GM06990 (cell line): ENCODE data around the gene COQ8A.

Experiments used
- DNase-seq: peaks from one replicate; pipeline ENCODE4 v3.0.0-alpha.2; 2011; ENCODE audit not compliant: insufficient read length; ENCODE audit errors: extremely low read depth
- H3K27me3 ChIP-seq: replicated peaks from 2 replicates; pipeline ENCODE4 v1.6.0; 2011; ENCODE audit warnings: low read length; ENCODE audit not compliant: control insufficient read depth, insufficient read depth
- H3K36me3 ChIP-seq: 2 replicates; pipeline ENCODE4 v1.5.1; 2011; ENCODE audit warnings: low read length; ENCODE audit not compliant: control insufficient read depth, insufficient read depth
- H3K4me3 ChIP-seq: replicated peaks from 2 replicates; pipeline ENCODE4 v1.5.1; 2011; ENCODE audit warnings: low read depth, mild to moderate bottlenecking, control low read depth, low read length
- TF ChIP-seq, protein P1 (sequence below): IDR thresholded peaks from 2 replicates; pipeline ENCODE4 v1.5.1; 2011; ENCODE audit warnings: low read length, control low read depth, mild to moderate bottlenecking, inconsistent platforms; ENCODE audit not compliant: insufficient read depth, poor library complexity, severe bottlenecking

The COQ8A gene

DNA sequence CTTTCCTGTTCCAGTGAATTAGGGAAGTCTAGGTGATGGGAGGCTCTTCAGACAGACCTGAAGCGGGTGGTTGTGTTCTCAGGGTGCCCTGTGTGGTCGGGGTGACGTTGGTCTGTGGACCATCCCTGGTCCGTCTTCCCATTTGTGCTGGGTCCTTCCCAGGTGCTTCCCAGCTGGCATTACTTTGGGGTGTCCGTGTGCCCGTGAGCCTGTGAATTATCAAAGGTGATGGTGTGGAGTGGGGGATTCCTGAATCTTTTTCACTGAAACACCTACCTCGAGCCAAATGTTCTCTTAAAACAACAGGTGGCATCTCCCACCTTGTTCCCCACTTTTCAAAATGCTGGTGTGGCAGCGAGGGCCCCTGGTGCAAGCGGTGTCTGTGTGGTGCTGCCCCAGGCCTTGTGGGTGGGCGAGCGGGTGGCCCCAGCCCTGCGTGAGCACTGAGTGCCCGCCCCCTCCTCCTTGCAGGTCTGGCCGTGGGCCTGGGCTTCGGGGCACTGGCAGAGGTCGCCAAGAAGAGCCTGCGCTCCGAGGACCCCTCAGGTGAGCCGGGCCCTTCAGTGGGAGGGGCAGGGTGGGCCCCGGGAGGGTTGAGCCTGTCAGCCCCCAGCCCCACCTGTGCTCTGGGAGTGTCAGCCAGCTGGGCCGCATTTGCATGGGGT is 37.0 kb downstream of the COQ8A start:
- TF ChIP-seq, protein P1, sequence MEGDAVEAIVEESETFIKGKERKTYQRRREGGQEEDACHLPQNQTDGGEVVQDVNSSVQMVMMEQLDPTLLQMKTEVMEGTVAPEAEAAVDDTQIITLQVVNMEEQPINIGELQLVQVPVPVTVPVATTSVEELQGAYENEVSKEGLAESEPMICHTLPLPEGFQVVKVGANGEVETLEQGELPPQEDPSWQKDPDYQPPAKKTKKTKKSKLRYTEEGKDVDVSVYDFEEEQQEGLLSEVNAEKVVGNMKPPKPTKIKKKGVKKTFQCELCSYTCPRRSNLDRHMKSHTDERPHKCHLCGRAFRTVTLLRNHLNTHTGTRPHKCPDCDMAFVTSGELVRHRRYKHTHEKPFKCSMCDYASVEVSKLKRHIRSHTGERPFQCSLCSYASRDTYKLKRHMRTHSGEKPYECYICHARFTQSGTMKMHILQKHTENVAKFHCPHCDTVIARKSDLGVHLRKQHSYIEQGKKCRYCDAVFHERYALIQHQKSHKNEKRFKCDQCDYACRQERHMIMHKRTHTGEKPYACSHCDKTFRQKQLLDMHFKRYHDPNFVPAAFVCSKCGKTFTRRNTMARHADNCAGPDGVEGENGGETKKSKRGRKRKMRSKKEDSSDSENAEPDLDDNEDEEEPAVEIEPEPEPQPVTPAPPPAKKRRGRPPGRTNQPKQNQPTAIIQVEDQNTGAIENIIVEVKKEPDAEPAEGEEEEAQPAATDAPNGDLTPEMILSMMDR = no peak
- Histone ChIP-seq H3K27me3 (no peaks in the 10 kb centered on the region), H3K4me3 (no peak overlapping the region), H3K36me3 (no peaks in the 10 kb centered on the region; the same call in 1 of the 2 replicates)
- no peak for DNase-seq

DNA sequence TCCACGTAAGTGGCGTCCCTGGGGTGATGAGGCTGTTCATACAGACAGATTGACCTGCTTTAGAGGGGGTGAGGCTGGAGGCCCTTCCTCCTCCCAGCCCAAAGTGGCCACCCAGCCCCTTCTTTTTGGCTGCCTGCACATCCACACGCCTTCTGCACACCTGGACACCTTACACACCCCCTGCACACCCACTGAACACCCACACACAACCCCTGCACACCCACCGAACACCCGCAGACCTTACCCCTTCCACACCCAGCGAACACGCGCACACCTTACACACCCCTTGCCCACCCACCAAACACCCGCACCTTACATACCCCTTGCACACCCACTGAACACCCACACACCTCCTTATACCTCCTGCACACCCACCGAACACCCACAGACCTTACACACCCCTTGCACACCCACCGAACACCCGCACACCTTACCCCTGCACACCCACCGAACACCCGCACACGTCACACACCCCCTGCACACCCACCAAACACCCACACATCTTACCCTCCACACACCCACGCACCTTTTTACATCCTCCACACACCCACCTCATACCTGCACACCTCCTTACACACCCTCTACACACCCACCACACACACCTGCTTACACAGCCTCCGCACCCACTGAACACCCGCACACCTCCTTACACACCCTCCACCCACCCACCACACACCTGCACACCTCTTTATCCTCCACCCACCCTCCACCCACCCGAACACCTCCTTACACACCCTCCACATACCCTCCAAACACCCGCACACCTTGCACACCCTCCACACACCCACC is 37.7 kb downstream of the COQ8A start:
- DNase-seq = no peak
- no peak overlapping the region for H3K4me3 ChIP-seq
- no peaks in the 10 kb centered on the region; the same call in 1 of the 2 replicates for H3K36me3 ChIP-seq
- TF ChIP-seq, protein P1 = no peak
- H3K27me3 ChIP-seq = no peaks in the 10 kb centered on the region

DNA sequence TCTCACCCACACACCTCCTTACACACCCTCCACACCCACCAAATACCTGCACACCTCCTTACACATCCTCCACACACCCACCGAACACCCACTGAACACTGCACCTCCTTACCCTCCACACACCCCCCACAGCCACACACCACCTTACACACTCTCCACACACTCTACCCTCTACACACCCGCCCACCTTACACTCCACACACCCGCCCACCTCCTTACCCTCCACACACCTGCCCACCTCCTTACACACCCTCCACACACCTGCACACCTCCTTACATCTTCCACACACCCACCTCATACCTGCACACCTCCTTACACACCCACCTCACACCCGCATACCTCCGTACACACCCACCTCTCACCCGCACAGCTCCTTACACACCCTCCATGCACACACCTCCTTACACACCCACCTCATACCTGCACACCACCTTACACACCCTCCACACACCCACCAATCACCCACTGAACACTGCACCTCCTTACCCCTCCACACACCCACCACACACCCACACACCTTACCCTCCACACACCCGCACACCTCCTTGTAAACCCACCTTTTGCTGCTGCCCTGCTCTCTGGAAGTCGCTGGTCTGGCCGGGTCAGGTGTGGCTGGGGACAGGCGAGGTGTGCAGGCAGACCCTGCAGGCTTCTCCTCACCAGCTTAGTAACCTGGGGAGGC is 38.5 kb downstream of the COQ8A start:
- no peak for DNase-seq
- no peaks in the 10 kb centered on the region; the same call in none of the 2 replicates for H3K36me3 ChIP-seq
- no peaks in the 10 kb centered on the region for H3K27me3 ChIP-seq
- H3K4me3 ChIP-seq = no peak overlapping the region
- TF ChIP-seq, protein P1 = no peak

DNA sequence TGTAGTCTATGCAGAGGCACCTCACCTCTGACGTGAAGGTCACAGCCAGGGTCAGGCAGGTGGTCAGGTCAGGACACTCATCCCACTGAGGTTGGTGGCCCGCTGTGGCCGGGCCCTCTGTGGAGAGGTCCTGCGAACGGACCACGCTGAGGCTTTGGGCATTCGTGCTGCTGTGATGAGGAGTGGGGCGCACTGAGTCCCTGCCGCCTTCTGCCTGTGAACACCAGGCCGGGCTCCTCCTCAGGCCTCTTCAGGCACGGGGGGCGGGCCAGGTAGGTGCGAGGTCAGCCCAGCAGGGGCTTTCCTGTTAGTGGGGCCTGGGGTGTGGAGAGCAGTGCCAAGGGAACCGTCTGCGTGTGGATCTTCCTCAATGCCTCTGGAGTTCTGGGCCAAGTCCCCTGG is 39.0 kb downstream of the COQ8A start:
- no peak for DNase-seq
- Histone ChIP-seq H3K27me3 (no peaks in the 10 kb centered on the region), H3K36me3 (no peaks in the 10 kb centered on the region; the same call in none of the 2 replicates), H3K4me3 (no peak overlapping the region)
- TF ChIP-seq, protein P1 = no peak

DNA sequence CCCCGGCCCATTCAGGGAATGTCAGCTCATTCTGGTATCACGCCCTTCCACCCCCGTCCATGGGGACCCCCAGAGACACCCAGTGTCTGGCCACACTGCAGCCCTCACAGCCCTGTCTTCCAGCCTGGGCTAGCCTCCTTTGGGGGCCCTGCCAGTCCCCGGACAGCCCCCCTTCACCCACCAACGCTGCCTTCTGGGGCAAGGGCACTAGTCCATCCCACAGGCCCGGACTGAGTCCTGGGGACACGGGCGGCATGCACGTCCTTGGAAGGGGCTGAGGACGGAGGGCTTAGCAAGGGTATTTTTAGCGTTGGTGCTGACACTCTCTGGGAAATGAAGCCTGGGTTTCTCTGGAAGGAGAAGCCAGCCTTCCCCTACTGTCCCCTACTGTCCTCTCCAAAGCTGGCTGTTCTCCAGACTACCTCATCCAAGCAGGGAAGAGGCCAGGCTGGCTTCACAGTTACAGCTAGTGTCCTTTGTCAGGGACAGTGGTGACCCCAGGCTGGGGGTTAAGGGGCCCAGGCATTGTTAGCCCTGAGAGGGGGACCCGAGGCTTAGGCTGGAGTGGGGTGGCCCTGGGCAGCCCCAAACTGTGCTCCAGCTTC is 39.5 kb downstream of the COQ8A start:
- no peak overlapping the region for H3K4me3 ChIP-seq
- TF ChIP-seq, protein P1 = no peak
- no peak for DNase-seq
- no peaks in the 10 kb centered on the region for H3K27me3 ChIP-seq
- no peaks in the 10 kb centered on the region; the same call in none of the 2 replicates for H3K36me3 ChIP-seq
